Effector CD4-positive, alpha-beta T cell (primary cell): ENCODE data around the gene SYT9. TPM values are rescaled to one million over a fixed set of nuclear protein-coding genes. Genes with fewer than 3 reads are reported as not detected.

Experiments
- DNase-seq: peaks from one replicate; pipeline ENCODE4 v3.0.0-alpha.2; 2020
- total RNA-seq: gene quantifications from one replicate; lab custom pipeline; 2026; lab: John Stamatoyannopoulos, UW

Gene SYT9
- total RNA-seq = not detected

GRCh38 chr11:7251836-7252682 is at the start of gene SYT9:
Gene SYT9, plus strand, starts transcription at chr11:7251904. Its CDS starts 283 bp downstream, at chr11:7252187.
- no peak for DNase-seq

- no peak for DNase-seq
These were observed 49.3 kb upstream of the SYT9 start for GRCh38 chr11:7202412-7202811.

- DNase-seq = no peak
These were observed 46.9 kb upstream of the SYT9 start for GRCh38 chr11:7204778-7205177.

- DNase-seq = no peak
These were observed 43.3 kb upstream of the SYT9 start for GRCh38 chr11:7208391-7208790.

- DNase-seq = no peak
These were observed 32.2 kb upstream of the SYT9 start for GRCh38 chr11:7219491-7219890.

- no peak for DNase-seq
These were observed 31.1 kb upstream of the SYT9 start for GRCh38 chr11:7220636-7221035.

- no peak for DNase-seq
These were observed 29.1 kb upstream of the SYT9 start for GRCh38 chr11:7222619-7223018.

GRCh38 chr11:7239877-7240276 is 11.8 kb upstream of the SYT9 start:
- DNase-seq = no peak

- DNase-seq = no peak
These were observed 6.4 kb upstream of the SYT9 start for GRCh38 chr11:7245341-7245740.

- no peak for DNase-seq
These were observed 5.5 kb upstream of the SYT9 start for GRCh38 chr11:7246179-7246578.

GRCh38 chr11:7250166-7250565 is 1.5 kb upstream of the SYT9 start:
- no peak for DNase-seq

GRCh38 chr11:7251487-7251835 is 243 bp upstream of the SYT9 start:
- no peak for DNase-seq

- no peak for DNase-seq
These were observed 1.0 kb downstream of the SYT9 start for GRCh38 chr11:7252683-7253213.

GRCh38 chr11:7253800-7254199 is 2.1 kb downstream of the SYT9 start:
- DNase-seq = no peak

- DNase-seq = no peak
These were observed 3.1 kb downstream of the SYT9 start for GRCh38 chr11:7254731-7255291.

GRCh38 chr11:7256943-7257342 is 5.2 kb downstream of the SYT9 start:
- no peak for DNase-seq

- DNase-seq = no peak
These were observed 6.0 kb downstream of the SYT9 start for GRCh38 chr11:7257724-7258123.

- DNase-seq = no peak
These were observed 9.9 kb downstream of the SYT9 start for GRCh38 chr11:7261578-7261977.

GRCh38 chr11:7262672-7263071 is 11.0 kb downstream of the SYT9 start:
- DNase-seq = no peak

GRCh38 chr11:7263842-7264241 is 12.1 kb downstream of the SYT9 start:
- DNase-seq = no peak

GRCh38 chr11:7268758-7269157 is 17.1 kb downstream of the SYT9 start:
- no peak for DNase-seq

GRCh38 chr11:7270233-7270865 is 18.6 kb downstream of the SYT9 start:
- no peak for DNase-seq

GRCh38 chr11:7272373-7272772 is 20.7 kb downstream of the SYT9 start:
- DNase-seq = no peak

GRCh38 chr11:7275133-7275532 is 23.4 kb downstream of the SYT9 start:
- DNase-seq = no peak
